Esophagus mucosa (tissue), 1 donor: ENCODE measurements around the gene MAP2K5. TPM values are rescaled to one million over a fixed set of nuclear protein-coding genes. Genes with fewer than 3 reads are reported as not detected.

Experiments
- ATAC-seq: fragments of 200-7000 bp; cut with Tn5 transposase; one replicate; pipeline ENCODE4 v1.9.1; 2020
- total RNA-seq: library from RNA; stranded (reverse); gene quantifications from one replicate; pipeline ENCODE4 v1.2.4, GENCODE V29; 2023
- donor health status: DM: yes; HTN: yes; CAD: no.

Gene MAP2K5
- total RNA-seq, 1 donor from 2014 or later = 14.2 TPM

DNA sequence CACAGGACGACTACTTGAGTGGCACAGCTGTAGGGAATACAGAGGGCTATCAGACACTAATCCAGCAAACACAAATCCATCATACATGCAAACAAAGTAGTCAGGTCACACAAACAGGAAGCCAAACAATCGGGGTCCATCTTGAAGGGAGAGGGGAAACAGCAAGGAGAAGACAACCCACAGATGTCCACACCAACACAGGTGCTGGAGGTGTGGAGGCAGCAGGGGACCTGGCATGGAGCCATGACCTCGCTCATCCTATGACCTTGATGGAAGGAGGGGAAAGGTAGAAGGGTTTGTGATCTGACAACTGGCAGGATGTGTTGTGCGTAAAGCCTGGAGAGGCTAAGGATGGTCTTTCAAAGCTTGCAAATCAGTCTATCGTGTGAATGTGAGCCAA is 242.9 kb downstream of the MAP2K5 start:
- ATAC-seq = no peak

DNA sequence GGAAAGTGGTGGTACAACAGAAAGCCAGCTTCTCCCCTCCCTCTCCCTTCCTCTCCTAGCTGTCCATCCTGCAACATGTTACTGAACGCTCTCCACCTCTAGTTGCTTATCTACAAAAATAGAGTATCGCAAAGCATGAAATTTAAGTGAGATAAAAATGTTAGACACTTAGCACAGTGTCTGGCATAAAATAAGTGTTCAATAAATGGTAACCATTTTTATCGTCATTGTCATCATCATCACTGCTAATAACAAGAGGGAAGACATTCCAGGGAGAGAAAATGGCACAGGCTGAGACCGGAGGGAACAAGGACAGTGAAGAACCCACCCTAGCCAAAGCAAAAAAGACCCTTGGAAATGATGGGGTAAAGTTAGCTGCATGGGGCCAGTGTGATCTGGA is 244.1 kb downstream of the MAP2K5 start:
- ATAC-seq = no peak

DNA sequence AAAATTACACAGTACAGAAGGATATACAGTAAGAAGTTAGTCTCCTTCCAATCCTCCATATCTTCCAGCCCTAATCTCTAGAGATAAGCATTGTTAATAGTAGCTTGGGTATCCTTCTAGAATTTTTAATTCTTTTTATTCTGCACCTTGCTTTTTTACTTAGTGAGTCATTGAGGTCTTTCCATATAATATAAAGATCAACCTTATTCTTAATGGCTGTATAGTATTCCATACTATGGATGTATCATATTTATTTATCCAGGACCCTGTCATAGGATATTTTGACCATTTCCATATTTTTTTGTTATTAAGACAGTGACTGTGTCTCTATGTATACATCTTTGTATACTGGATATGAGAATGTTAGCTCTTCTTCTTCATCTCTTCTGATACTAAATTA is 246.5 kb downstream of the MAP2K5 start:
- no peak for ATAC-seq

DNA sequence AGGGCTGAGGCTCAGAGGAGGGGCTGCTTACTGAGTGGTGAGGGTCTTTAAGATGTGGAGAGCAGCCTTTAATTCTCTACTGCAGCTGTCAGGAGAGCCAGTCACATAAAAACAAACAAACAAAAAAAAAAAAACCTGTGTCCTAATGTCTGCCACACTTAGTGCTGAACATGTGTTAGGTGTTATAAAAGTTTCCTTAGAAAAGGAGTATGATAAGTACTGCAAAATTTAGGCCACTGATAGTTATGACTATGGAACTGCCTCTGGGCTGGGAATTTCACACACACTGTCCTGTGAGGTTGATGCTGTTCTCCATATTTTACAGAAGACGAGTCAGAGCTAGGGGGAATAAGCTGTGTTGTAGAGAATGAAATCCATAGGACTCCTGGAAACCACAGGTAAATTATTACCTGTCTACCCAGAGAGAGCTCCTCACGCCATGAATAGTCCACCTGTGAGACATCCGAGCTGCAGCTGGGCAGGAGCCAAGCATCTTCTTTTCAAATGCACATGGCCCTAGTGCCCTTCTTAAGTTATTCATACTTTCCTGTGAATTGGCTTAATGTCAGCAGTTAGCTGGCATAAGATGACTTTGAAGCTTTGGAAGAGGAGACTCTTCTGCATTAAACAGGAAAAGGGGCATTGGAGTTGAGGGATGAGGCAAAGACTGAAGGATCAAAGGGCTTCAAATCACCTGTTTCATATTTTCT is 248.3 kb downstream of the MAP2K5 start:
- ATAC-seq = no peak

DNA sequence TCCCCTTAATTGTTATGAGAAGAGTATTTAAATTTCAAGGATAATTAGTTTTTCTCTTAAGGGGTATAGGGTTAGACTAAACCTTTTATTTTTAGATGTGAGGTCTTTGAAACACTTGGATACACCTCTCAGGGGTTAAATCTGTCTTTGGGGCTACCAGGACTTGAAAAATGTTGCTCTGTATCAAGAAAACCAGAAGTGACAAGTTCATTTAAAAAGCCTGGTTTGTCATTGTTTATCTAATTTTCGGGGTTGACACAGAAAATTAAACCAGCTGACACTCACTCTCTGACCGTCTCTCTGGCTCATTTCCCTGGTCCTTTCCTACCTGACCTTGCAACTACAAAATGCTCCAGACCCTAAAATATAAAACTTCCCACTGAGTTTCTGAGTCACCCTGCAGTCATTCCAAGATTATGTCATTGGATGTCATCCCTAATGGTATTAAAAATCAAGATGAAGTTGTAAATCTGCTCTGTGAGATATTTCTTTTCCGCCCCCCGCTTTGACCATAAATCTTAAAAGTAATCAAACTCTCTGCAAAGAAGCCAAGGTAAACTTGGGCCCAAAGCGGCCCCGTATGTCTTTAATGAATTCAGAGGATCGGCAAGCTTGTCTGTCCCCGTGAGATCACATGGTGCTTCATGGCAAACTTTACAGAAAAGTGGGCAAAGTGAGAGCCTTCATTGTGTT is 249.9 kb downstream of the MAP2K5 start:
- ATAC-seq = no peak

DNA sequence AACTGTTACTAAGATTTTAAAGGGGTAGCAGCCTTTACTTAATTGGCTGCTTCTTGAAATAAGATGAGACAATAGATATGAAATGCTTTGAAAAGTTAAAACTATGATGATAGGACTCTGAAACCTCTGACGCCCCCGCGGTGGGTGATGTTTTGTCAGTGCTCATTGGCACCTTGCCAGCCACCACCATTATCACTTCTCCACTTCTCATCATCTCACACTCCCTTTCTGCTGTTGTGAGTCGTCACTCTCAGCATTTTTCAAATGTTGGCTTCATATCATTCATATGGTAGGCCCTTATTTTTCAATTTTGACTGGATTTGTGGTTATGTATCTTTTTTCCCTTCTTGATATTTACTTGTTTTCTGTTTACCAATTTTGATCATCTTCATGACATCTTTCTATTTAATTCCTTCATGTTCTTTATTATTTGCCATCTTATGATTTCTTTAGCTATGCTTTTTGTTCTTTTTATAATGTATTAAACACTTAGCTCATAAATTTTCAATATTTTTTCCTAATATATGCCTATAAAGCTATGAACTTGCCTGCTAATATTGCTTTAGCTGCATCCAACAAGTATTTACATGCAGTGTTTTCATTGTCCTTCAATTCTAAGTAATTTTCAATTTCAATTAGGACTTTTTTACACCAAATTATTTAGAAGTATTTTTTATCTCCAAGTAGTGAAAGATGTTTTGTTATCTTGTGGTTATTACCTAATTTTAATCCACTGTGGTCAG is 252.5 kb downstream of the MAP2K5 start:
- ATAC-seq = no peak

- ATAC-seq = no peak
These were observed 254.0 kb downstream of the MAP2K5 start for GRCh38 chr15:67796196-67797127.

GRCh38 chr15:67799801-67800205 is 257.3 kb downstream of the MAP2K5 start:
- ATAC-seq = no peak

DNA sequence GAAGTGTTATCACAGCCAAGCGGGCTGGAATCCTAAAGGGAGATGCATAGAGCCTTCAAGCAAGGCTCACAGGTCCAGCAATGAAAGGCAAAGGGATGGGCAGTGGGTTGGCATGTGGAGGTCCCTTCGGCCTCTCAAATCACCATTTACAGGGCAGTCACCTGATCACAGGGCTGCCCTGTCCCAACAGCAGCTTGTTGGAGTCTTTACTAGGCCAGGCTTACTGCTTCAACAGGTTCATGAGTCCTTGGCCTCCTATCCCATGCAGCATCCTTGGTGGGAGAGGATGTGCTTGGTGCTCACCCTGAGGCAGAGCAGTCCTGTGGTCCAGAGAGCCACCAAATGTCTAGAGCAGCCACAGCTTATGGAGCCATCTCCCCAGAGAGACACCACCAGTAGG is 258.6 kb downstream of the MAP2K5 start:
- no peak for ATAC-seq

DNA sequence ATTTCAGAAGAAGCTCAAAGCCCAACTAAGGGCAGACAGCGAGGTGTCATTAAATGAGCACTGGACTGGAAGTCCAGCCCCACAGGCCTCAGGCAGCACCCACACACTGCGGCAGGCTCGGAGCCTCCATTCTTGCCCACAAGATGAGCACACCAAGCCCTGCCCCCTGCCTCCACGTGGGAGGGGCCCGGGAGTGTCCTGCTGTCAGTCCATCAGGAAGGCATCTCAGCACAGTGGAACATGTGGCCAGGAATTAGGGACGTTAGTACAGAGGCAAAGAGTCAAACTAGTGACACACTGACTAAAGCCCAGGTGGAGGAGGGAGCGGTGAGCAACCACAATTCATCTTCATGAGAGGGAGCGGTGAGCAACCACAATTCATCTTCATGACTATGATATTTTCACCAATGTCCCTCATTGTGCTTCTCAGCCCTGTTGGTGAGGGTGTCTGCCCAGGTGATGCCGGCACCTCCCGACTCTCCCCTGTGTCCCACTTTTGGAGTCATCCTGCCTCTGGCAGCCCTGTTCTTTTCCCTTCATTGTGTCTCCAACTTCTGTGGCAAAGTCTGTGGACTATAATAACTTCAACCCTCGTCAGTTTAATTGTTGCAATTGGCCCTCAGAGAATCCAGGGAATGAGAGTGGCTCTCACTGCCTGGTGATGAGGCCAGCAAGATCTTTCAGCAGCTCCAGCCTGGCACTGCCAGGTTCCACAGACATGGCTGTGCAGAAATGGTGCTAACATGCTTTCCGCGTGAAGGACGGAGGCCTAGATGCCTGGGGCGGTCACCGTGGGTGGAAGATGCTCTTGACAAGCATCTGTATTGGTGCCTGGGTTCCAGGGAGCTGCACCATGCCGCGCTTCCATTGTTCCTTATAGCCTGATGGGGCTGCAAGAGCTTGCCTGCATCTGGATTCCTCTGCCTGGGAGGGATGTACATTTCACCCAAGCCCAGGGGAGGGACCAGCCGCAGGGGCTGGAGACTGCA is 259.7 kb downstream of the MAP2K5 start:
- no peak for ATAC-seq

GRCh38 chr15:67803299-67803698 is 260.8 kb downstream of the MAP2K5 start:
- no peak for ATAC-seq

- ATAC-seq = no peak
These were observed 261.7 kb downstream of the MAP2K5 start for GRCh38 chr15:67803996-67804843.

DNA sequence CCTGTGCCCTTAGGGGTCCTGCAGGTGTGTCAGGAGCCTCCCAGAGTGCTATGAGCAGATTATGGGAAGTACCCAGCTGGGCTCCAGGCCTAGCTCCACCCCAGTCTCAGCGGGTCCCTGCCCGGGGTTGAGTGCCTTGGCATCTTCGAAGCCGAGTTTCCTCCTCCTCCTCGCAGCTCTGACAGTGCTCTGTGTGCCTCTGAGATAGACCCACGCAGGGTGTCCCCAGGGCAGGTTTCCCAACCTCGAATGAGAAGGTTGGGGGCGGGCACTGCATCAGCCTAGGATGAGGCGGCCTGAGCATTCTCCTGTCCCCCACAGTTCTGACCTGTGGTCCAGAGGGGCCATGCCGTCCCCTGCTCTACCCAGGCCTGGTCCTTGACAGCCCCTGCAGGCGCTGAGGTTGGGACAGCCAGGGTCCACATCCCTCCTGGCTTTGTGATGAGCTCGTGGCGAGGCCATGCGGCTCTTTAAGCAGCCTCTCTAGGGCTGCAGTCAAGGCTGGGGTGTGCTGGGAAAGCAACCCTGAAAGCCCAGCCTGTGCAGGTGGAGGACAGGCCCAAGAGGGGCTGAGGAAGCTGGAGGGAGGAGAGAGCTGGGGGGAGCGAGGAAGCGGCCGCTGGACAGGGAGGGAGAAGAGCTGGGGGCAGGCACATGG is 262.6 kb downstream of the MAP2K5 start:
- ATAC-seq = no peak

DNA sequence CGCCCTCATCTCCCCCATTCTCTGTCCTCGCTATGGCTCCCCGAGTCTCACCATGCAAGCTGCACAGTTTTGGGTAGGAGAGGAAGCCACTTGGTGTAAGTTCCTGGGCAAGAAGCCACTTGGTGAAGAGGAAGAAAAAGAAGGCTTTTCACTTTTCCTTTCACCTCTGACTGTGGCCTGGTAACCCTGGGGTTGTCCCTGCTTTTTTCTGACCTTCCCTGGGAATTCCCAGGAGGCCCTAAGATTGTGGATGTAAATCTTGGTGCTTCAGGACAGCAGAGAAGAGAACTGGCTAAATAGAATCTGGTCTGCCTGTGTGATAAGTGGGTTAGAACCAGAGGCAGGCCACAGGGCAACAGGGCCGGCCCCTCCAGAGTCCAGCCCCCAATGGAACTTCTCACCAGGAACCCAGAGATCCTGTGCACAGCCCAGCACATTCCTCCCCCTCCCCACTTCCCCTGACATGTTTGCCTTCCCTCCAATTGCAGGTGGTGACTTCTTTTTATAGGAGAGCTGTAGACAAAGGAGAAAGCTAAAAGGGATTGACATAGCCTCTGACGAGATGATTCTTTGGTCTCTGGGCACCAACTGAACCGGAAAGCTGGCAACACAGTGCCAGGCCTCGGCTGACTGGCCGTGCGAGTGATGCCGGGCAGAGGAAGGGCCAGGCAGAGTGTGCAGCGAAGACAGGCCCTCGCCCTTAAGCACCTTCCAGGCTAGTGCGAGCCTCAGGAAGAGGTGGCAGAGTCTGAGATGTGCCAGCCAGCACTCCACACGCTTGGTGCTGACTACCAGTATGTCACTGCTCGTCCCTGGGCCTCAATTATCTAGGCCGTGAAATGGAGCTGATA is 263.4 kb downstream of the MAP2K5 start:
- ATAC-seq = no peak

DNA sequence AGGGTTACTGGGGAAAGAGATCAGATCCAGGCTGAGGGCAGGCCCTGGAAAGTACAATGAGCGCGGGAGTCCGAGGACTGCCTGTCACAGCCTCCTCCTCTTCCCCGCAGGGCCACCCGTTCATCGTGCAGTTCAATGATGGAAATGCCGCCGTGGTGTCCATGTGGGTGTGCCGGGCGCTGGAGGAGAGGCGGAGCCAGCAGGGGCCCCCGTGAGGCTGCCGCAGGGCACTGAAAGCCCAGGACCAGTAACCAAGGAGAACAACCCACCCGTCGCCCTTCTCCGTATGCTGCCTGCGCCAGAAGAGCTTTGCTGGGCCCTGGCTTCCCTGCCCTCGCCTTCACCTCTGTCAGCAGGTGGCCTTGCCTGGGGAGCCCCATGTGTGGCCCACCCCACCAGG is 264.0 kb downstream of the MAP2K5 start:
- ATAC-seq = no peak

- no peak for ATAC-seq
These were observed 264.6 kb downstream of the MAP2K5 start for GRCh38 chr15:67807141-67807540.

DNA sequence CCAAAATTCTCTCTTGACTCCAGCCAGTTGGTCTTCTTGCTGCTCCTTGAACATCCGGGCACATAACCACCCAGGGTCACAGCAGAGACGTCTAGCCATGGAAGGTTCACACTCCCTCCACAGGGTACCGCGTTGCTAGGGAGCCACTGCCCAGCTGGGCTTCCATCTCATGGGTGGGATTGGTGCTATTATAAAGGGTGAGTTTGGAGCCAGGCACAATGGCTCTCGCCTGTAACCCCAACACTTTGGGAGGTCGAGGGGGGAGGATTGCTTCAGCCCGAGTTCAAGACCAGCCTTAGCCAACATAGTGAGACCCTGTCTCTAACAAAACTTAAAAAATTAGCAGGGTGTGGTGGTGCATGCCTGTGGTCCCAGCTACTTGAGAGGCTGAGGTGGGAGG is 265.3 kb downstream of the MAP2K5 start:
- ATAC-seq = no peak

- no peak for ATAC-seq
These were observed 266.3 kb downstream of the MAP2K5 start for GRCh38 chr15:67808821-67809220.

- ATAC-seq = no peak
These were observed 266.9 kb downstream of the MAP2K5 start for GRCh38 chr15:67809441-67809840.
